Activated naive CD8-positive, alpha-beta T cell treated with anti-CD3 and anti-CD28 coated beads, Interleukin-2, amount 10 ng/mL, durations not matched to agents 7 days and 5 days (primary cell): Measurements from ENCODE around the gene UPF1. TPM values are rescaled to one million over a fixed set of nuclear protein-coding genes. Genes with fewer than 3 reads are reported as not detected.

Experiments used
- ATAC-seq: fragments of 150-1000 bp; cut with Tn5 transposase; one replicate; pipeline ENCODE4 v1.10.0; 2021; ENCODE audit warnings: low read depth, moderate library complexity
- POLR2A ChIA-PET: fragments of 350-600 bp; sonication (Branson Sonifier 250); formaldehyde crosslinking; loops from one replicate; lab custom pipeline; 2021; ENCODE audit warnings: antibody characterized with exemption; lab: Charles Lee
- DNase-seq: peaks from one replicate; pipeline ENCODE4 v3.0.0; 2021
- H3K27ac Mint-ChIP-seq: one replicate; pipeline ENCODE4 v1.8.0; 2022; ENCODE audit warnings: mild to moderate bottlenecking, mixed read lengths
- H3K27me3 Mint-ChIP-seq: one replicate; pipeline ENCODE4 v1.8.0; 2022; ENCODE audit warnings: mild to moderate bottlenecking, moderate library complexity, mixed read lengths
- H3K36me3 Mint-ChIP-seq: one replicate; pipeline ENCODE4 v1.8.0; 2021; ENCODE audit warnings: mild to moderate bottlenecking, mixed read lengths
- H3K4me1 Mint-ChIP-seq: one replicate; pipeline ENCODE4 v1.8.0; 2021; ENCODE audit warnings: mixed read lengths
- H3K4me3 Mint-ChIP-seq: one replicate; pipeline ENCODE4 v1.8.0; 2022; ENCODE audit warnings: mild to moderate bottlenecking, moderate library complexity, mixed read lengths
- H3K9me3 Mint-ChIP-seq: one replicate; pipeline ENCODE4 v1.8.0; 2021; ENCODE audit warnings: mixed read lengths
- total RNA-seq, 2 experiments: library from RNA; stranded (reverse); gene quantifications; one replicate each; pipeline ENCODE4 v1.2.3, GENCODE V29; 2021

Gene UPF1
- total RNA-seq, 2 experiments from 2014 or later = 90.4 to 93.2 TPM

DNA sequence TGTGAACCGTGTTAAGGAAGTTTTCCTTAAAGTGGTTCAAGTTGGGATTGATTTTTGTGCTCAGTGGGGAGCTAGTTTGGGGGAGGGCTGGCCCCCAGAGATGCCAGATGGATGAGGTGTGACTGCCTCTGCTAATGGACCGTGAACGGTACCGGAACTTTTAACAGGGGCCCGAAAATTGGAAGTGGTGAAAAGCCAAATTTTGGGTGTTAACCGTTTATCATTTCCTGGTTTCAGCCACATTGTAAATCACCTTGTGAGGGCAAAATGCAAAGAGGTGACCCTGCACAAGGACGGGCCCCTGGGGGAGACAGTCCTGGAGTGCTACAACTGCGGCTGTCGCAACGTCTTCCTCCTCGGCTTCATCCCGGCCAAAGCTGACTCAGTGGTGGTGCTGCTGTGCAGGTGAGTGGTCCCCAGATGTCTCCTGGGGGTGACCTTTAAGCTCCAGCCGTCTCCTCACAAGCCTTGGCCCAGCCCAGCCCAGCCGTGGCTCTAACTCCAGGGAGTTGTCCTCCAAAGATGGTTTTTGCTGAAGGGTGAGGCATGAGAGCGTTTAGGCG, 18.2 kb downstream of the UPF1 start:
- H3K27ac Mint-ChIP-seq = no peak overlapping the region
- peaks cover 22% of the 10 kb centered on the region for H3K4me1 Mint-ChIP-seq
- no peaks in the 10 kb centered on the region for H3K9me3 Mint-ChIP-seq
- ATAC-seq (no peak), DNase-seq (no peak)
- no peaks in the 10 kb centered on the region for H3K27me3 Mint-ChIP-seq
- H3K36me3 Mint-ChIP-seq = peaks cover 18% of the 10 kb centered on the region
- POLR2A ChIA-PET = no interaction called here
- H3K4me3 Mint-ChIP-seq = no peak overlapping the region

DNA sequence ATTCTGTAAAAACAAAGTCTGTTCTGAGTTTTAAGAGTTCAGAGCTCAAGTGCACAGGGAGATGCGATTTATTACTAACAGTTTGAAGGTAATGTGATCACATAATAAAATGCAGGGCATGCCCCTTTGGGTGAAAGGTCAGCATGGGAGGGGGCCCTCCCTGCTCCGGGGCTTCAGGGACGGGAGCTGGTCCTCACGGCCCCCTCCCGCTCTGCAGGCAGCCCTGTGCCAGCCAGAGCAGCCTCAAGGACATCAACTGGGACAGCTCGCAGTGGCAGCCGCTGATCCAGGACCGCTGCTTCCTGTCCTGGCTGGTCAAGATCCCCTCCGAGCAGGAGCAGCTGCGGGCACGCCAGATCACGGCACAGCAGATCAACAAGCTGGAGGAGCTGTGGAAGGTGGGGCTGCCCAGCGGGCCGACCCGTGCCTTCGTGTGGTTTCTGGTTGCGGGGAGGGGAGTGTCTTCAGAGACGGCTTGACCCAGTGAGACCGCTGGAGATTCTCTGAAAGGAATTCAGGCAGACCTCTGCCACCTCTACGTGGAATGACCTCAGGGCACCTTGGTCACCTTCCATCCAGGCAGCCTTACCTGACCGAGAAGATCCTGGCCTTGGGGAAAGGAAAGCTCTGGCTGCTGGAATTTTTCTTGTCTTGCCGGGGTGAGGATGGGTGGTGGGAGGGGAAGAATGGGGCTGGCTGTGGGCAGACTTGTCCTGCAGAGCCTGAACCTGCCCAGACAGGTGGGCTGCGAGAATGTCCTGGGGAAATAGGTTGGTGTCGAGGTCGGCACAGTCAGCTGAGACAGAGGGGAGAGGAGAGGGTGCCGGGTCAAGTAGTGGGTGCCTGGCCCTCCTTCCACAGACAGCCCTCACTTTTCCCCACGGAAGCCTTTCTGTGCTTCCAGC, 19.0 kb downstream of the UPF1 start:
- POLR2A ChIA-PET = no interaction called here
- no peaks in the 10 kb centered on the region for H3K9me3 Mint-ChIP-seq
- no peak for ATAC-seq
- no peak for DNase-seq
- H3K27me3 Mint-ChIP-seq = no peaks in the 10 kb centered on the region
- no peak overlapping the region for H3K27ac Mint-ChIP-seq
- no peak overlapping the region for H3K4me3 Mint-ChIP-seq
- H3K36me3 Mint-ChIP-seq = peaks cover 19% of the 10 kb centered on the region
- peaks cover 21% of the 10 kb centered on the region for H3K4me1 Mint-ChIP-seq

DNA sequence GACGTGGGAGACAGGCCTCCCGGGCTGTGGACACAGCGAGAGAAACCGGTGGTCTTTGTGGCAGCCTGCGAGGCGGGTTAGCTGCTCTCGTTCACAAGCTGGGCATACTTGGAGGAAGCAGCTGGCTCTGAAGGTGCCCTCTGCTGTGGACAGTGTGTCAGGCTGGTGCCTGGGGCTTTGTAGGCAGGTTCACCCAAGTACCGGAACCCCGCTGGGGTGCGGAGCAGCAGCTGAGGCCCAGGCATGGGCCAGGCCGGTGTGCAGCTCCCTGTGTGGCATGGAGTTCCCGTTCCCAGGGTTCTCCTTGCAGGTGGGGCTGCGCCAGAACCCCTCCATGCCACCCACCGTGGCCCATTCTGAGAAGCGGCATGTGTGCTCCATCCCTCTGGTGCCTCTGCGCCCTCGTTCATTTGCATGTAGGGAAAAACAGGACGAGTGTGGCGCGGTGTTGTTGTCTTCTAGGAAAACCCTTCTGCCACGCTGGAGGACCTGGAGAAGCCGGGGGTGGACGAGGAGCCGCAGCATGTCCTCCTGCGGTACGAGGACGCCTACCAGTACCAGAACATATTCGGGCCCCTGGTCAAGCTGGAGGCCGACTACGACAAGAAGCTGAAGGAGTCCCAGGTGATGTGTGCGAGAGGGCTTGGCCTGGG, 20.0 kb downstream of the UPF1 start:
- Mint-ChIP-seq H3K4me3 (no peak overlapping the region), H3K9me3 (no peaks in the 10 kb centered on the region), H3K4me1 (peaks cover 15% of the 10 kb centered on the region), H3K36me3 (peaks cover 17% of the 10 kb centered on the region), H3K27me3 (no peaks in the 10 kb centered on the region), H3K27ac (no peak overlapping the region)
- POLR2A ChIA-PET = no interaction called here
- ATAC-seq (no peak), DNase-seq (no peak)

DNA sequence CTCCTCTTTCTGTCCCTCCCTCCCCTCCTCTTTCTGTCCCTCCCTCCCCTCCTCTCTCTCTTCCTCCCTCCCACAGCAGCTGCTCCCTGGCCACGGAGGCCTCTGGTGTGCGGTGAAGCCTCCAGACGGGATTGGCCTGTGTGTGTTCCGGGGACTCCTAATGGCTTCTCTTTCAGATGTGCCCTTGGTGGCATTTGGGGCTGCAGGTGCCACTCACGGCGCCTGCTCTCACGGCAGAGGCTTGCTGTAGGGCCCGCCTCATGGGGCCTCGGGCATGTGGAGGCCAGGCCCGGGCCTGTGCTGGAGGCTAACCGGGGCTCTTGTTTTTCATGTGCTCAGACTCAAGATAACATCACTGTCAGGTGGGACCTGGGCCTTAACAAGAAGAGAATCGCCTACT, 20.9 kb downstream of the UPF1 start:
- peaks cover 17% of the 10 kb centered on the region for H3K36me3 Mint-ChIP-seq
- ATAC-seq (no peak), DNase-seq (no peak)
- POLR2A ChIA-PET = no interaction called here
- H3K9me3 Mint-ChIP-seq = no peaks in the 10 kb centered on the region
- no peak overlapping the region for H3K4me3 Mint-ChIP-seq
- H3K27me3 Mint-ChIP-seq = no peaks in the 10 kb centered on the region
- H3K4me1 Mint-ChIP-seq = peaks cover 9% of the 10 kb centered on the region
- no peak overlapping the region for H3K27ac Mint-ChIP-seq

DNA sequence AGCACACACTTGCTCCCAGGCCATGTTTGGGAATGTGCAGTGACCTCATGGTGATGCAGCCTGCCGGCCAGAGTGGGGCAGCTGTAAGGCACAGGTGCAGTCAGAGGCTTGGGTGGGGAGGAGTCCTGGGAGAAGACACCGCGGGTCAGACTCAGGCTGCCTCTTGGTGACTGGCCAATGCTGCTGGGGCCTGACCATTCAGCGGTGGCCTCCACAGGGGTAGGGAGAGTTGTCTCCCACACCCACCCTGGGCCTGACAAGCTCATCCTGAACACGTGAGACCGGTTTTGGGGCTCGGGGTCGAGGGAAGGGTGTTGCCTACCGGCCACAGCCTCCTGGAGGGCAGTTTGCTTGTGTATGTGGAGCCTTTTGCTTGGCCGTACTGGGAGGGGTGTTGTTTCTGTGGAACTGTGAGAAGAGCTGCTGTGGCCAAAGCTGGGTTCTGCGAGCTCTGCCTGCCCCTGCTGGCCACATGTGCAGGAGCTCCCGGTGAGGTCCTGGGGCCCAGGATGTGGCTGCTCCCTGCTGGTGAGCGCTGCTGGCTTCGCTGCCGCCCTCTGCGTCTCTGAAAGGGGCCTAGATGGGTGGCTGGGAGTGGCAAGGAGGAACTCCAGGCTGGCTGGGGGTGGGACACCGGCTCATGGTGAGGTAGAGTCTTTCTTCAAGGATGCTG, 22.1 kb downstream of the UPF1 start:
- POLR2A ChIA-PET = no interaction called here
- no peaks in the 10 kb centered on the region for H3K9me3 Mint-ChIP-seq
- no peak overlapping the region for H3K4me3 Mint-ChIP-seq
- H3K27me3 Mint-ChIP-seq = no peaks in the 10 kb centered on the region
- no peak overlapping the region for H3K27ac Mint-ChIP-seq
- ATAC-seq (no peak), DNase-seq (no peak)
- peaks cover 5% of the 10 kb centered on the region for H3K4me1 Mint-ChIP-seq
- peaks cover 16% of the 10 kb centered on the region for H3K36me3 Mint-ChIP-seq

DNA sequence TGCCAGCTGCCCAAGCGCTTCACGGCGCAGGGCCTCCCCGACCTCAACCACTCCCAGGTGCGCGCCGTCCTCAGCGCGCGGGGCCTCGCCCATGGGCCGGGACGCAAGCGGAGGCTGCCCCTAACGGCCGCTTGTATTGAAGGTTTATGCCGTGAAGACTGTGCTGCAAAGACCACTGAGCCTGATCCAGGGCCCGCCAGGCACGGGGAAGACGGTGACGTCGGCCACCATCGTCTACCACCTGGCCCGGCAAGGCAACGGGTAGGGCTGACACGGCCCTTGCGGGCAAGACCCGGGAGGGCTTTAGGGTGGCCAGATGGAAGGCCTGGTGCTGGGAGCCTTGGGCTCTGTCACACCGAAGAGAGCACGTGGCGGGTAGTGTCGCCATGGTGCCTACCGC, 23.2 kb downstream of the UPF1 start:
- H3K27ac Mint-ChIP-seq = no peak overlapping the region
- H3K4me3 Mint-ChIP-seq = no peak overlapping the region
- POLR2A ChIA-PET = no interaction called here
- H3K9me3 Mint-ChIP-seq = no peaks in the 10 kb centered on the region
- DNase-seq (no peak), ATAC-seq (no peak)
- no peaks in the 10 kb centered on the region for H3K27me3 Mint-ChIP-seq
- H3K36me3 Mint-ChIP-seq = peaks cover 12% of the 10 kb centered on the region
- no peaks in the 10 kb centered on the region for H3K4me1 Mint-ChIP-seq

DNA sequence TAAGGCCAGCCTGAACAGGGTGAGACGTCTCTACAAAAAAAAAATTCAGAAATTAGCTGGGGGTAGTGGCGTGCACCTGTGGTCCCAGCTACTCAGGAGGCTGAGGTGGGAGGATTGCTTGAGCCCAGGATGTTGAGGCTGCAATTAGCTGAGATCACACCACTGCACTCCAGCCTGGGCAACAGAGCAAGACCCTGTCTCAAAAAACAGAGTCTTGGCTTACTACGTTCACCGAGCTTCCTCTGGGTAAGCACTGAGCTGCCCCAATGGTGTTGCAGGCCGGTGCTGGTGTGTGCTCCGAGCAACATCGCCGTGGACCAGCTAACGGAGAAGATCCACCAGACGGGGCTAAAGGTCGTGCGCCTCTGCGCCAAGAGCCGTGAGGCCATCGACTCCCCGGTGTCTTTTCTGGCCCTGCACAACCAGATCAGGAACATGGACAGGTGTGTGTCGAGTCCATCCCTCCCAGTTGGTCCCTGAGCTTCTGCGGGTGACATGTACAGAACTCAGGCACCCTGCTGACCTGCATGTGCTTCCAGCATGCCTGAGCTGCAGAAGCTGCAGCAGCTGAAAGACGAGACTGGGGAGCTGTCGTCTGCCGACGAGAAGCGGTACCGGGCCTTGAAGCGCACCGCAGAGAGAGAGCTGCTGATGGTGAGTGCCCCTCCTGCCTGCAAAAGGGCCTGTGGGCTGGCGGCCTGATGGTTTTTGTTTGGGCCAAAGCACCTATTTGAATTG, 24.1 kb downstream of the UPF1 start:
- H3K27me3 Mint-ChIP-seq = no peaks in the 10 kb centered on the region
- no peaks in the 10 kb centered on the region for H3K4me1 Mint-ChIP-seq
- ATAC-seq (no peak), DNase-seq (no peak)
- H3K9me3 Mint-ChIP-seq = no peaks in the 10 kb centered on the region
- H3K27ac Mint-ChIP-seq = no peak overlapping the region
- H3K4me3 Mint-ChIP-seq = no peak overlapping the region
- POLR2A ChIA-PET = interaction anchor here (1.0 to 1.2 kb wide), 4 partner anchors 15 to 437 kb away, joined by 3 to 4 read pairs (median 3); partner anchors contain the start of gene SSBP4
- peaks cover 15% of the 10 kb centered on the region for H3K36me3 Mint-ChIP-seq

DNA sequence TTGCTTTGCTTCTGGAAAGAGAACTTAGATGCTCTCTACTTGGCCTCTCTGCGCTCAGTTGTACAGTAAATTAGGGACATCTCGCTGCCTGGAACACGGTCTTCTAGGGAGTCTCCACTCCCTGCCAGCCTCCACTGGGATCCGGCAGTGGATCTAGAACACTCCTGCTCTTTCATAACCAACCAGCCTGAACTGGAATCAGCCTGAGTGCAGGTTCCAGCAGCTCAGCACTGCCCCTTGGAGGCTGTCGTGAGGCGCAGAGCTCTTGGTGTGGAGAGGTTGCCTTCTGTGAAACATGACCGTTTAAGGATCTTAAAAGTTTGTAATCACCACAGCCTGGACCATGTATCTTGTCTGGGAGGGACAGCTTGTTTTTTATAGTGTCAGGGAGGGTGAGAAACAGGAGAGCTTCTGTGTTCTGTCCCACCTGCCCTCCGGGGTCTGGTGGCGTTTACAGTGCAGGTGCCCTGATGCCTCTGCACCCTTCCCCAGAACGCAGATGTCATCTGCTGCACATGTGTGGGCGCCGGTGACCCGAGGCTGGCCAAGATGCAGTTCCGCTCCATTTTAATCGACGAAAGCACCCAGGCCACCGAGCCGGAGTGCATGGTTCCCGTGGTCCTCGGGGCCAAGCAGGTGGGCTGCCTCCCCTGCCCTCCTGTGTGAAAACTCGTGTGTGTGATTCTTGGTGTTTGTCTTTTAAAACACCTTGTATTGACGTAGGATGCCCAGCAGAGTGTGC, 24.8 kb downstream of the UPF1 start:
- no peaks in the 10 kb centered on the region for H3K9me3 Mint-ChIP-seq
- peaks cover 19% of the 10 kb centered on the region for H3K36me3 Mint-ChIP-seq
- no peak for DNase-seq
- no peaks in the 10 kb centered on the region for H3K27me3 Mint-ChIP-seq
- no peak for ATAC-seq
- no peak overlapping the region for H3K4me3 Mint-ChIP-seq
- H3K4me1 Mint-ChIP-seq = no peaks in the 10 kb centered on the region
- POLR2A ChIA-PET = interaction anchor here (1.0 to 1.2 kb wide), 4 partner anchors 16 to 437 kb away, joined by 3 to 4 read pairs (median 3); partner anchors contain the start of gene SSBP4
- H3K27ac Mint-ChIP-seq = no peak overlapping the region

DNA sequence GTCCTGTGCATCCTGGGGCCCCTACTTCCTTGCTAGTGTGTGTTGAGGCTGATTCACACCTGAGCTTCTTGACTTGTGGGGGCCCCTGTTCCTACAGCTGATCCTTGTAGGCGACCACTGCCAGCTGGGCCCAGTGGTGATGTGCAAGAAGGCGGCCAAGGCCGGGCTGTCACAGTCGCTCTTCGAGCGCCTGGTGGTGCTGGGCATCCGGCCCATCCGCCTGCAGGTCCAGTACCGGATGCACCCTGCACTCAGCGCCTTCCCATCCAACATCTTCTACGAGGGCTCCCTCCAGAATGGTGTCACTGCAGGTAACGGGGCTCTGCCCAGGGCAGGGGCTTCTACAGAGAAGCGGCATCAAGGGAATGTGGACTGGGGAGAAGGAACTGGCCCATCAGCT, 25.5 kb downstream of the UPF1 start:
- Mint-ChIP-seq H3K27me3 (no peaks in the 10 kb centered on the region), H3K36me3 (peaks cover 19% of the 10 kb centered on the region), H3K27ac (no peak overlapping the region), H3K4me1 (no peaks in the 10 kb centered on the region), H3K4me3 (no peak overlapping the region), H3K9me3 (no peaks in the 10 kb centered on the region)
- DNase-seq (no peak), ATAC-seq (no peak)
- POLR2A ChIA-PET = no interaction called here

DNA sequence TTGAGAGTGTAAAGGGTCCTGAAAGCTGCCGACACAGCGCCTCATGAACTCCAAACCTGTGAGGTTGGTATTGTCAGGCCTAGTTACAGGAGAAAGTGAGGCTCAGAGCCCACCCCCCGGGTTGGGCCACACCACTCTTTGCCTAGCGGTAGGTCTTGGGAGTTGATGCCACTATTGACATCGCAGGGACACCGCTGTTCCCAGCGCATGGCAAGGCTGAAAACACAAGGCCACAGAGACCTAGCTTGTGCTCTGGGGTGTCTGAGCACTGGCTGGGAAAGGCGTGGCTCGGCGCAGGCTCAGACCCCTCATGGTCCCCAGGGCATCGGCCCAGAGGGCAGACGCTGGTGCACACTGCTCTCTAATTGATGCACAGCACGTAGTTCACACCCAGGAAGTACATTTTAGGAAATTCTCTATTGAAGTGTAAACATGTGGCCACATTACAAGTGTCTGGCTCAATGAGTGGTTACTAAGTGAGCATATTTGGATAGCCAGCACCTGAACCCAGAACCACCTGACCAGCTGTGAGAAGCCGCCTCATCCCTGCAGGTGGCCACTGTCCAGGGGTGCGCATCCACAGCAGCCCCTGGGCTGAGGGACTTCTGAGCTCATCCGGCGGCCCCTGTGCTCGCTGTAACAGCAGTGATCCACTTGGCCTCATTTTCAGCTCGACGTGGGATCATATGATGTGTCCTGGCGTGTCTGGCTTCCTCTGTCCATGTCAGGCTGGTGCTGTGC, 27.3 kb downstream of the UPF1 start:
- no peaks in the 10 kb centered on the region for H3K27me3 Mint-ChIP-seq
- peaks cover 16% of the 10 kb centered on the region for H3K36me3 Mint-ChIP-seq
- H3K9me3 Mint-ChIP-seq = no peaks in the 10 kb centered on the region
- DNase-seq (no peak), ATAC-seq (no peak)
- H3K27ac Mint-ChIP-seq = no peak overlapping the region
- H3K4me1 Mint-ChIP-seq = no peaks in the 10 kb centered on the region
- POLR2A ChIA-PET = no interaction called here
- no peak overlapping the region for H3K4me3 Mint-ChIP-seq

DNA sequence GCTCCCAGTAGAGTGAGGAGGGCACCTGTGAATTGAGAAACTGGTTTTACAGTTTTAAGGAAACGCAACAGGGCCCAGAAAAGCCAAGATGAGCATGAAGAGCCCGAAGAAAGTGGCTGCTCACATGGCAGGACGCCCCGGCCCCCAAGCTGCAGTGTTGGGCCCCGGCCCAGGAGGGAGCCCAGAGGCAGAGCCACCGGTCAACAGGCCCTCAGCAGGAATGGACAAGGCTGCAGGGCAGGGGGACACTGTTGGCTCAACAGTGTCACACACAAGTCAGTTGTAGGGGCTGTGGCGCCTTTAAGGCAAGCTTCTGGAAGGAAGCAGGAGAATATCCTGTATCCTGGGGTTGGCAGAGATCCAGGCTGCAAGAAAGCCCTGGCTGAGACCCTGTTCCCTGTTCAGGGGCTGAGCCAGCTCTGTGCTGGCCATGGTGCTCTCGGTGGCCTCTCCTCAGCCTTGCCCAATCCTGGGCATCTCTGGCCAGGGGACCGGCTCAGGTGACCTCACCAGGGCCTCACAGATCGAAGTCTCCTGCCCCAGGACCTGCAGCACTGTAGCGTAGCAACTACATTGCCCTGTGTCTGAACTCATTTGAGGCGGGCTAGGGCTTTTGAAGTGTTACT, 28.0 kb downstream of the UPF1 start:
- H3K4me1 Mint-ChIP-seq = no peaks in the 10 kb centered on the region
- peaks cover 18% of the 10 kb centered on the region for H3K36me3 Mint-ChIP-seq
- H3K4me3 Mint-ChIP-seq = no peak overlapping the region
- no peaks in the 10 kb centered on the region for H3K27me3 Mint-ChIP-seq
- H3K9me3 Mint-ChIP-seq = no peaks in the 10 kb centered on the region
- POLR2A ChIA-PET = no interaction called here
- no peak overlapping the region for H3K27ac Mint-ChIP-seq
- DNase-seq = no peak
- no peak for ATAC-seq
